NCI-H446 treated with DMSO at 0.1 percent for 48 hours (cell line): ENCODE data around the gene RABL6.
A peak's percentile ranks its signal among the peaks of the same experiment; 100 is the strongest.
"Not testable (repeated sequence)": the region's sequence is repeated elsewhere in the genome, so short reads cannot be mapped to it uniquely, and the experiment has no call there.

Experiments used
- DNase-seq: peaks from one replicate; lab custom pipeline; 2025; lab: John Stamatoyannopoulos, UW

Gene RABL6

GRCh38 chr9:136776947-136777346 lies 30.8 kb upstream of the RABL6 start:
- DNase-seq: no peak

- DNase-seq: no peak
Observed at GRCh38 chr9:136777359-136777758, 30.4 kb upstream of the RABL6 start.

DNA sequence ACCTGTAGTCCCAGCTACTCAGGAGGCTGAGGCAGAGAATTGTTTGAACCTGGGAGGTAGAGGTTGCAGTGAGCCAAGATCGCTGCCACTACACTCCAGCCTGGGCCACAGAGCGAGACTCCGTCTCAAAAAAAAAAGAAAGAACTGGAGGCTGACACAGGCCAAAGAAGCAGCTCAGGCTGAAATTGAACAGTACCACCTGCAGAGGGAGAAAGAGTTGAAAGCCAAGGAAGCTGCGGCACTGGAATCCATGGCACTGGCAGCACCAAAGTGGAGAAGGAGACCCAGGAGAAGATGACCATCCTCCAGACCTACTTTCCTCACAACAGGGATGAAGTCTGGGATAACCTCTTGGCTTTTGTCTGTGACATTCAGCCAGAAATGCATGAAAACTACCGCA lies 27.9 kb upstream of the RABL6 start:
- no peak for DNase-seq

DNA sequence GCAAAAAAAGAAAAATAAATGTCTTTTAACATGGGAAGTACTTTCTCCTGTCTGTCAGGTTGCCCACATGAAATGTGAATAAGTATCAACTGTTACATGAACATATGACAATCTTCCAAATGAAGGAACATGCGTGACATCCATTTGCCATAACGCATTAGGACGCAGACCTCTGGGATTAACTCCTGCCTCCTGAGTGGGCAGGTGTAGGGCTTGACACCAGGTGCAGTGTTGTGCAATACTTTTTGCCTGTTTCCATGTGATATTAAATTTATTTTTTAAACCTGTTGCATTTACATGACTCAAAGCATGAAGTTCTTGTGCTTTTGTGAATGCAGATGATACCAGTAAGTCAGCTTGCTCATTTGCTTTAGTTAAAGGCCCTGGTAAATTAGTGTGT lies 25.3 kb upstream of the RABL6 start:
- no peak for DNase-seq

DNA sequence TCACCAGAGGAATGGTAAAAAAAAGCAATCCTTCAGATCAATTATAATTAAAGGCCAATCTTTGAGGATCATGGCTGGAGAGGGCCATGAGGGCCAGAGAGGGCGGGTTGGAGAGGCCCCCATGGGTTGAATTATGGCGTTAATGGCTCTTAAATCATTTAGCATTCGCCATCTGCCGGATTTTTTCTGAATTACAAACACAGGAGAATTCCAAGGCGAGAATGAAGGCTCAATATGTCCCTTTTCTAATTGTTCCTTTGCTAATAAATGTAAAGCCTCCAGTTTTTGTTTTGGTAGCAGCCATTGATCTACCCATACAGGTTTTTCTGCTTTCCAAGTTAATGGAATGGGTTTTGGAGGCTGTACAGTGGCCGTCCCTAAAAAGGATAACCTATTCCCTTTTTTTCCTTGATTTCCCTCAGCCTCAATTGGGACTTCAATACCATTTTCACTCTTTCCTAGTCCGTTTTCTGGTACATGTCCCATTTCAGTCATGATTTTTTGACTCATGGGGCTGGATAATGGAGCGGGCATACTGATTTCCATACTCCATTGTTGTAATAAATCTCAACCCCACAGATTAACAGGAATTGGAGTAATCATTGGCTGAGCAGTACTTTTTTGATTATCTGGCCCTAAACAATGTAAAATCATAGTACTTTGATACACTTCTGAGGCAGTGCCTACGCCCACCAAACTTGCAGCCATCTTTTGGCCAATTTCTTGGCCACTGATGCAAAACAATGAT lies 23.3 kb upstream of the RABL6 start:
- DNase-seq: no peak

GRCh38 chr9:136784997-136785361 lies 22.8 kb upstream of the RABL6 start:
- no peak for DNase-seq

DNA sequence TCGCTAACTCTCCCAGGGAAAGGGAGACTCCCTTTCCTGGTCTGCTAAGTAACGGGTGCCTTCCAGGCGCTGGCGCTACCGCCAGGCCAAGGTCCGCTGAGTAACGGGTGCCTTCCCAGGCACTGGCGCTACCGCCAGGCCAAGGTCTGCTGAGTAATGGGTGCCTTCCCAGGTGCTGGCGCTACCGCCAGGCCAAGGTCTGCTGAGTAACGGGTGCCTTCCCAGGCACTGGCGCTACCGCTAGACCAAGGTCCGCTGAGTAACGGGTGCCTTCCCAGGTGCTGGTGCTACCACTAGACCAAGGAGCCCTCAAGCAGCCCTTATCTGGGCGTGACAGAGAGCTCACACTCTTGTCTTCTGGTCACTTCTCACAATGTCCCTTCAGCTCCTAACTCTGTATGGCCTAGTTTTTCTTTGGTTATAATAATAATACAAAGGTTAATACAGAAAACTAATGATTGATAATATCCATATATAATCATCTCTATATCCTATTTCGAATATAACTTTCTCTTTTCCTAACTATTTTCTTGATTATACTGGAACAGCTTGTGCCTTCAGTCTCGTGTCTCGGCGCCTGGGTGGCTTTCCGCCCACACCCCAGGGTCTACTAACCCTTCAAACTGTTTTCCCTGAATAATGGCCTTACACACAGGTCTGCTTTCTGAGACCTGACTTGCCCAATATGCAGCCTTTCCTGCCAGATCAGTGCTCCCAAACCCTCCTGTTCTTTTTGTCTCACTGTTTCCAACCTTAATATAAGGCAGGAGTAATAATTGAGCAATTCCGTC lies 22.0 kb upstream of the RABL6 start:
- not testable (repeated sequence) for DNase-seq

DNA sequence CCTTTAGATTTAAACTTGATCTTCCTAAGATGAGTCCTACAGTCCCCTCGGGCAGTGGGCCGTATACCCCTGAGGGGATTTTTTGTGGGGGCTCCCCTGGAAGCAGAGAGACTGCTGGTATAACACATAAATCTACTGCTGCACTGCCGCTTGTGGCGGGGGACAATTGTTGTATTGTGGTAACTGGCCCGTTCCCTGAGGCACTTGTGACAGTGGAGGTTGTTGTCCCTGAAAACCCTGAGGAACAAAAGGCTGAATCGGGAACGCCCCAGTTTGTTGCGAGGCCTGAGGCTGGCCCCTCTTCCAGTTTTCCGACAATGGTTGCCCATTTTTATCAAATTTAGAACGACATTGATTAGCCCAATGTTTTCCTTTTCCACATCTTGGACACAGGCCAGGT lies 21.3 kb upstream of the RABL6 start:
- DNase-seq: no peak

- not testable (repeated sequence) for DNase-seq
Observed at GRCh38 chr9:136786983-136787382, 20.8 kb upstream of the RABL6 start.

GRCh38 chr9:136787690-136788400 lies 19.9 kb upstream of the RABL6 start:
- DNase-seq: no peak

DNA sequence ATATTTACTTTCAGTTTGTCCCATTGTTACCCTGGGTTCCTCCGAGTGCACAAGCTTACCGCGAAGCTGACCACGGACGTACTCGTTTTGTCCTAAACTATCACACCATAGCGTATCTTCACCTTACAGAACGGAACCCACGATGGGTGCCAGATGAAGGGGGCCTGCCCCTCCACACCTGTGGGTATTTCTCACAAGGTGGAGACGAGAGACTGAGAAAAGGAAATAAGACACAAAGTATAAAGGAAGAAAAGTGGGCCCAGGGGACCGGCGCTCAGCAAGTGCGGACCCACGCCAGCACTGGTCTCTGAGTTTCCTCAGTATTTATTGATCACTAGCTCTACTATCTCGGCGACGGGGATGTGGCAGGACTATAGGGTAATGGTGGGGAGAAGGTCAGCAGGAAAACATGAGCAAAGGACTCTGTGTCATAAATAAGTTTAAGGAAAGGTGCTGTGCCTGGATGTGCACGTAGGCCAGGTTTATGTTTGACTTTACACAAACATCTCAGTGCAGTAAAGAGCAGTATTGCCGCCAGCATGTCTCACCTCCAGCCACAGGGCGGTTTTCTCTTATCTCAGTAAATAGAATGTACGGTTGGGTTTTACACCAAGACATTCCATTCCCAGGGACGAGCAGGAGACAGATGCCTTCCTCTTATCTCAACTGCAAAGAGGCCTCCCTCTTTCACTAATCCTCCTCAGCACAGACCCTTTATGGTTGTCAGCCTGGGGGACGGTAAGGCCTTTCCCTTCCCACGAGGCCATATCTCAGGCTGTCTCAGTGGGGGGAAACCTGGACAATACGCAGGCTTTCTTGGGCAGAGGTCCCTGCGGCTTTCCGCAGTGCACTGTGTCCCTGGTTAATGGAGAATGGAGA lies 18.9 kb upstream of the RABL6 start:
- DNase-seq: not testable (repeated sequence)

DNA sequence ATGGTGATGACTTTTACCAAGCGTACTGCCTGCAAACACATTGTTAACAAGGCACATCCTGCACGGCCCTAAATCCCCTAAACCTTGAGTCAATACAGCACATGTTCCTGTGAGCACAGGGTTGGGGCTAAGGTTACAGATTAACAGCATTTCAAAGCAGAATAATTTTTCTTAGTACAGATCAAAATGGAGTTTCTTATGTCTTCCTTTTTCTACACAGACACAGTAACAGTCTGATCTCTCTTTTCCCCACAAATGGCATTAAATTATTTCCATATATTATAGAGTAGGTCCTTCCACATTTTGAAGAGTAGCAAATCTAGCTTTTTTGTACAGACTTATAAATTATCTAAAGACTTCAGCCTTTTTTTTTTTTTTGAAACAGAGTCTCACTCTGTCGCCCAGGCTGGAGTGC lies 18.2 kb upstream of the RABL6 start:
- DNase-seq: no peak

DNA sequence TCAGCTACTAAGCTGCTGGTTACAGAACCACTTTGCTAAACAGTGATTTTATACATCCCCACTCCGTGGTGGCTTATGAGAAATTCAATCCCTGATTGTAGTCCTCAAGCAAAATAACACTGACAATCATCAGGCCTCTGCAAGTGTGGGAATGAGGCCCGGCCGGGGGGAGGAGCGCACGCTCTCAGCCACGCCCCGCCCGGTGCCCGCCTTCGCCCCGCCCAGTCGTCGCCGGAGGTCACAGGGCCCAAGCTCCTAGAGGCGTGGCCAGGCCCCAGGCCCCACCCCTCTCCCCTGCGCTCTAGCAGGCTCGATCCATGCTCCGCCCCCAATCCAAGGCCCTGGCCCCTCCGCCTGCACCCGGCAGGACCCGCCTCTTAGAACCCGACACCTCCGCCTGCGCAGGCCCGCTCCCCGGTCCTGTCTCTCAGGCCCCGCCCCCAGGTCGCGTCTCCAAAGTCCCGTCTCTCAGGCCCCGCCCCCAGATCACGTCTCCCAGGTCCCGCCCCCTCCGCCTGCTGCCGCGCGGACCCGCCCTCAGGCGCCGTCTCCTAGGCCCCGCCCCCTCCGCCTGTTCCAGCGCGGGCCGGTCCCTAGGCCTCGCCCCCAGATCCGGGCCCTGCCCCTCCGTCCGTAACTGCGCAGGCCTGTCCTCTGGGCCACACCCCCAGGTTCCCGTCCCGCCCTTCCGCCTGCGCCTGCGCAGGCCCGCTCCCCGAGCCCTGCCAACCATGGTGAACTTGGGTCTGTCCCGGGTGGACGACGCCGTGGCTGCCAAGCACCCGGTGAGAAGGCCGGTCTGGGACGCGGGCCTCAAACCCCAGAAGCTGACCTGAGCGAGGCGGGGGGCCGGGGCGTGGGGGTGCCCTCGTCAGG lies 16.9 kb upstream of the RABL6 start, which contains the start of gene TMEM141:
Gene TMEM141, plus strand, starts transcription at position 705 of the 876 bp plus-strand sequence. Its CDS starts 27 bp downstream, at position 732.
- DNase-seq: peak; percentile 95

DNA sequence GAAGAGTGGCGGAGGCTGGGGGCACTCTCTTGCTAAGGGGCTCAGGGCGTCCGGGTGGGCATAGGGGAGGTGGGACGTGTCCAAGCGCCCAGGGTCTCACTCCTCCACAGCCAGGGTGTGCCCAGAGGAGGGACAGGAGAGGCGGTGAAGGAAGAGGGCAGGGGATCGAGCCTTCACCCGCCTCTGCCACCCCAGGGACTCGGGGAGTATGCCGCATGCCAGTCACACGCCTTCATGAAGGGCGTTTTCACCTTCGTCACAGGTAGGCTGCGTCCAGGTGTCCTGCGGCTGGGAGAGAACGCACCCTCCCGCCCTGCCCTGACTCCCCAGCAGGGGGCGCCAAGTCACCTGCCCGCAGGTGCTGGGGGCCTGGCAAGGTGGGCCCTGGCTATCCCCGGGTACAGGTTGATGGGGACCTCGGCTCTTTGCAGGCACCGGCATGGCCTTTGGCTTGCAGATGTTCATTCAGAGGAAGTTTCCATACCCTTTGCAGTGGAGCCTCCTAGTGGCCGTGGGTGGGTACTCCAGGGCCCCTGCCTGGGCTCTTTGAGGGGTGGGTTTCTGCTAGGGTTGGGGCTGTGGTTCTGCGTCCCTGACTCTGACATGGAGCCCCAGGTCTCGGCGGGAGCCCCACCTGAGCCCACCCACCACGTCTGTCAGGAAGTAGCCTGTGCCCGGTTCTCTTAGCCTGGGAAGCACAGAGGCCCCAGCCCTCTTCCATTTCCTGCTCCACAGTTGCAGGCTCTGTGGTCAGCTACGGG lies 16.1 kb upstream of the RABL6 start:
- DNase-seq: no peak

DNA sequence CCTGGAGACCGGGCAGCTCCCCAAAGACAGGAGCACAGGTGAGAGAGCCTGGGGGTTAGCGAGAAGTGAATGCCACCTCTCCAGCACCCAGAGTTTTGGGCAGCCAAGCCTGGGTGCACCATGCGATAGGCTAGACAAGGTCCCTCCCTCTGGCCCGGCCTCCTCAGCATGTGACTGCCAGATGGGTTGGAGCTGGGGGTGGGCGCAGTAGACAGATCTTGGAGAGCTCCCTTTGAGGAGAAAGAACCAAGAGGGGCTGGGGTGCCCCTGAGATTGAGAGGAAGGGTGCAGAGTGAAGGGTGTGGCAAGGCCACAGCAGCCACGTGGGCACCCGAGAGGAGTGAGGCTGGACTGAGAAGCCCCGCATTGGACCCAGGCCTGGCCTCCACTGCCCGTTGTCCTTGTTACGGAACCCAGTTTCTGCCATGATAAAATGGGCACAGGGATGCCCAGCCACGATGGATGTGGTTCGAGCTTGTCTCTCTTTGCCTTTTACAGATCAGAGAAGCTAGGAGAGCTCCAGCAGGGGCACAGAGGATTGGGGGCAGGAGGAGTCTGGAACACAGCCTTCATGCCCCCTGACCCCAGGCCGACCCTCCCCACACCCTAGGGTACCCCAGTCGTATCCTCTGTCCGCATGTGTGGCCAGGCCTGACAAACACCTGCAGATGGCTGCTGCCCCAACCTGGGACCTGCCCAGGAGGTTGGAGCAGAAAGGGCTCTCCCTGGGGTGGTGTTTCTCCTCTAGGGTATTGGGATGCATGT lies 15.2 kb upstream of the RABL6 start:
- no peak for DNase-seq

DNA sequence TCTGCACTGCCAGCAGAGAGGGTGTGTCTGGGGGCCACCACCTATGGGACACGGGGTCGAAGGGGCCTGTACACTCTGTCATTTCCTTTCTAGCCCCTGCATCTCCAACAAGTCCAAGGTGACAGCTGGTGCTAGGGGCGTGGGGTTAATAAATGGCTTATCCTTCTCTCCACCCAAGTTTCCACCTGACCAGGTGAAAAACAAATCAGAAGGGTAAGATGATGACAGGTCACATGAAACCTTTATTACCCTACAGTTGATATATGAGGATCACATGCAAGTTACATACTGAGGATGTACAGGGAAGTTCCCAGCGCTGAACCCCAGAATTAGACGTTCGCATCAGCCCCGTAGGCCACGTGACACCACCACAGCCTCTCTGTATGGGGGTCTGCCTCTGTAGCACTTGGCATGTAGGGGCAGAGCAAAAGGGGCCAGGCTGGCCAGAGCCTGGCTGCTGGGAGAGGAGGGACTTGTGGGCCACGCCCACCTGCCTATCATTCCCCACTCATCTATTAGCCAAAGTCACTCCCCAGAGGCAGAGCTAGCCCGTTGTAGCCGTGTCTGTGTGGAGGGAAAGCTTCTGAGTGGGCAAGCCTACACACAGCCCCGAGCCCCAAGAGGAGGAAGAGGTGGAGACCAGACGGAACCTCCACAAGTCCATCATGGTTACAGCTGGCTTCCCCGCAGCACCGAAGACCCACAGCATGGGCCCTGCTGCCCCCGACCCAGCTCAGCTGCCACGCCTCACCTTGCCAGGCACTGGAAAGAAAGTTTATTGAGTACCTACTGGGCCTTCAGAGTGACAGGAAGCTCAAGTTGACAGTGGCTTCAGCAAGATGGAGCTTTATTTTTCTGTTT lies 14.4 kb upstream of the RABL6 start:
- no peak for DNase-seq

DNA sequence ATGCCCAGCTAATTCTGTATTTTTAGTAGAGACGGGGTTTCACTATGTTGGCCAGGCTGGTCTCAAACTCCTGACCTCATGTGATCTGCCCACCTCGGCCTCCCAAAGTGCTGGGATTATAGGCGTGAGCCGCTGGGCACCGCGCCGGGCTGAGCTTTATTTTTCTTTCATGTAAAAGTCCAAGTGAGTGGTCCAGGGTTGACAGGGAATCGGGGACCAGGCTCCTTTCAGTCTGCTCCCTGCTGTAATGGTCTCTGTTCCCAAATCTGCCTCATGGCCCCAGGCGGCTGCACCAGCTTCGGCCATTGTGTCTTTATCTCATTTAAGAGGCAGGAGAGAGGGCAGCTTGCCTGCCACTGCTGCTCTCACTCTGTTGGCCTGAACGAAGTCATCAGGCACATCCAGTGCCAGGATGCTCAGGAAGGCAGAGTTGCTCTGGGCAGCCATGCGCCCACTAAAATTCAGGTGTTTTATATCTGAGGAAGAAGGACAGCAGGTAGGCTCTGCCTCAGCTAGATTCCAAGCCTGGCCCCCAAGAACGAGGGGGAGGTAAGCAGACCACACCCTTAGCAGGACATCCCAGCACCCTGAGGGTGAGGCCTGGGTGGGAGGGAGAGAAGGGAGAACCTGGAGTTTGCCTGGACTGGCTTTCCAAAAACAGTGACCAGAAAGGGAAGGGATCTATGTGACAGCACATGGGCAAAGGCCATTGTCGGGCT lies 13.3 kb upstream of the RABL6 start:
- DNase-seq: no peak

DNA sequence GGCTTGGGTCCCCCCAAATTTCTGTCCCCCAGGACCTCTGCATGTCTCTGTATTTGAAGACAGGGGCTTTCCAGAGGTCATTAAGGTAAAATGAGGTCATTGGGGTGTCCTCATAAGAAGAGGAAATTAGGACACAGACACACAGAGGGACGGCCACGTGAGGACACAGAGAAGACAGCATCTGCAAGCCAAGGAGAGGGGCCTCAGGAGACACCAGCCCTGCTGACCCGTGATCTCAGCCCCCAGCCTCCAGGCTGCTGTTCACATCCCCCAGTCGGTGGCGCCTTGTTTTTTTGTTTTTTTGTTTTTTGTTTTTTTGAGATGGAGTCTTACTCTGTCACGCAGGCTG lies 12.8 kb upstream of the RABL6 start:
- no peak for DNase-seq
